H1 (cell line): ENCODE measurements around the gene ZNF358.

ENCODE experiments used
- ASH2L ChIP-seq: fragments of 200-600, 300-600 bp; sonication (generic); IDR thresholded peaks from one replicate; pipeline ENCODE4 v1.7.1; 2017; ENCODE audit warnings: low read length
- BACH1 ChIP-seq: IDR thresholded peaks from 2 replicates; pipeline ENCODE4 v1.6.1; 2012; ENCODE audit warnings: low read length, improper control_type of control experiment
- CBX8 ChIP-seq: fragments of 300-800, 300-1000 bp; sonication (generic); IDR thresholded peaks from 2 replicates; pipeline ENCODE4 v1.7.1; 2016; ENCODE audit warnings: low read depth, low read length, borderline replicate concordance
- CREB1 ChIP-seq: IDR thresholded peaks from 2 replicates; pipeline ENCODE4 v1.6.1; 2012; ENCODE audit warnings: inconsistent platforms
- EP300 ChIP-seq, 2 experiments: IDR thresholded peaks; 1 replicate in 1 of 2; 2 replicates in 1 of 2; pipeline ENCODE4 v1.6.1; 2011 to 2012; ENCODE audit warnings: low read depth in 2 of 2, low read length in 2 of 2, mild to moderate bottlenecking in 2 of 2, borderline replicate concordance in 1 of 2, inconsistent platforms in 1 of 2, moderate library complexity in 1 of 2
- POLR2A ChIP-seq, 2 experiments: IDR thresholded peaks; 1 replicate in 1 of 2; 2 replicates in 1 of 2; pipeline ENCODE4 v1.6.1; 2011; ENCODE audit warnings: low read depth in 2 of 2, low read length in 2 of 2, mild to moderate bottlenecking in 2 of 2; ENCODE audit errors: control extremely low read depth in 1 of 2
- POLR2AphosphoS5 ChIP-seq: IDR thresholded peaks from 2 replicates; pipeline ENCODE4 v1.6.1; 2011; ENCODE audit warnings: low read depth, low read length
- RAD21 ChIP-seq, 2 experiments: IDR thresholded peaks in 1 of 2; conservative IDR thresholded peaks in 1 of 2; 2 replicates each; pipeline ENCODE4 v1.6.1; 2011; ENCODE audit warnings: low read depth in 2 of 2, low read length in 2 of 2, improper control_type of control experiment in 1 of 2, inconsistent platforms in 1 of 2, mild to moderate bottlenecking in 1 of 2, moderate library complexity in 1 of 2
- SP1 ChIP-seq: IDR thresholded peaks from 2 replicates; pipeline ENCODE4 v1.6.1; 2011; ENCODE audit warnings: low read depth, low read length
- SP4 ChIP-seq: IDR thresholded peaks from 2 replicates; pipeline ENCODE4 v1.6.1; 2012; ENCODE audit warnings: low read length, inconsistent platforms
- USF2 ChIP-seq: IDR thresholded peaks from 2 replicates; pipeline ENCODE4 v1.6.1; 2011; ENCODE audit warnings: low read length, improper control_type of control experiment
- TF ChIP-seq, protein P1 (sequence below), 3 experiments: IDR thresholded peaks; 1 replicate in 2 of 3; 2 replicates in 1 of 3; pipeline versions ENCODE4 v1.5.1 to v1.6.1; 2011; ENCODE audit warnings: low read length in 3 of 3, mild to moderate bottlenecking in 3 of 3, inconsistent platforms in 2 of 3, low read depth in 1 of 3, moderate library complexity in 1 of 3; ENCODE audit not compliant: insufficient read depth in 1 of 3; ENCODE audit errors: control extremely low read depth in 1 of 3
- TF ChIP-seq, protein P2 (sequence below): IDR thresholded peaks from 2 replicates; pipeline ENCODE4 v1.6.1; 2012; ENCODE audit warnings: inconsistent platforms
- TF ChIP-seq, protein P3 (sequence below): IDR thresholded peaks from 2 replicates; pipeline ENCODE4 v1.6.1; 2012; ENCODE audit warnings: low read length, inconsistent platforms

DNA sequence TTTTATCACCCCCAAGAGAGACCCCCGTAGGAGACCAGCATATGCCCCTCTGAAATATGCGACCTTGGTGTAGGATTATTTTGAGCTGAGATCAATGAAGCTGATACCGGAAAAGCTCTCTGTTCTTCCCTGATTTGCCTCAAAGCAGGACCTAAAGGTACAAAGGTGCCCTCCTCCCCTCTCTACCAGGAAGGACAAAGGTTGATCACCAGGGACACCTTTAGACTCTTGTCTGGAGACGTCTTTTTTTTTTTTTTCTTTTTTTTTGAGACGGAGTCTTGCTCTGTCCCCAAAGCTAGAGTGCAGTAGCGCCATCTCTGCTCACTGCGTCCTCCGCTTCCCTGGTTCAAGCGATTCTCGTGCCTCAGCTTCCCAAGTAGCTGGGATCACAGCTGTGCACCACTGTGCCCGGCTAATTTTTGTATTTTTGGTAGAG, 26.3 kb upstream of the ZNF358 start:
- no peak for TF ChIP-seq ASH2L
- no peak for TF ChIP-seq CREB1
- TF ChIP-seq CBX8: no peak
- TF ChIP-seq, protein P1, sequence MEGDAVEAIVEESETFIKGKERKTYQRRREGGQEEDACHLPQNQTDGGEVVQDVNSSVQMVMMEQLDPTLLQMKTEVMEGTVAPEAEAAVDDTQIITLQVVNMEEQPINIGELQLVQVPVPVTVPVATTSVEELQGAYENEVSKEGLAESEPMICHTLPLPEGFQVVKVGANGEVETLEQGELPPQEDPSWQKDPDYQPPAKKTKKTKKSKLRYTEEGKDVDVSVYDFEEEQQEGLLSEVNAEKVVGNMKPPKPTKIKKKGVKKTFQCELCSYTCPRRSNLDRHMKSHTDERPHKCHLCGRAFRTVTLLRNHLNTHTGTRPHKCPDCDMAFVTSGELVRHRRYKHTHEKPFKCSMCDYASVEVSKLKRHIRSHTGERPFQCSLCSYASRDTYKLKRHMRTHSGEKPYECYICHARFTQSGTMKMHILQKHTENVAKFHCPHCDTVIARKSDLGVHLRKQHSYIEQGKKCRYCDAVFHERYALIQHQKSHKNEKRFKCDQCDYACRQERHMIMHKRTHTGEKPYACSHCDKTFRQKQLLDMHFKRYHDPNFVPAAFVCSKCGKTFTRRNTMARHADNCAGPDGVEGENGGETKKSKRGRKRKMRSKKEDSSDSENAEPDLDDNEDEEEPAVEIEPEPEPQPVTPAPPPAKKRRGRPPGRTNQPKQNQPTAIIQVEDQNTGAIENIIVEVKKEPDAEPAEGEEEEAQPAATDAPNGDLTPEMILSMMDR (IDR thresholded peaks at IDR 0.05; ENCODE audit: control extremely low read depth in 1 of 3, insufficient read depth in 1 of 3, low read depth in 1 of 3, low read length in 3 of 3): peak in 2 of 3 experiments; percentile 6 to 10; a peak in 2 of 4 replicates
- TF ChIP-seq EP300 (IDR thresholded peaks at IDR 0.05; ENCODE audit: borderline replicate concordance in 1 of 2, low read depth in 2 of 2, low read length in 2 of 2): no peak
- no peak for TF ChIP-seq POLR2A (IDR thresholded peaks at IDR 0.05; ENCODE audit: control extremely low read depth in 1 of 2, low read depth in 2 of 2, low read length in 2 of 2)
- TF ChIP-seq RAD21 (IDR thresholded peaks at IDR 0.05 in 1 of 2, conservative IDR thresholded peaks at IDR 0.05 in 1 of 2; ENCODE audit: low read depth in 2 of 2, low read length in 2 of 2): peak in 1 of 2 experiments; percentile 3; a peak in 1 of 4 replicates
- TF ChIP-seq, protein P2, sequence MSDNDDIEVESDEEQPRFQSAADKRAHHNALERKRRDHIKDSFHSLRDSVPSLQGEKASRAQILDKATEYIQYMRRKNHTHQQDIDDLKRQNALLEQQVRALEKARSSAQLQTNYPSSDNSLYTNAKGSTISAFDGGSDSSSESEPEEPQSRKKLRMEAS: no peak
- TF ChIP-seq SP4: no peak
- TF ChIP-seq USF2: no peak
- no peak for TF ChIP-seq POLR2AphosphoS5
- TF ChIP-seq, protein P3, sequence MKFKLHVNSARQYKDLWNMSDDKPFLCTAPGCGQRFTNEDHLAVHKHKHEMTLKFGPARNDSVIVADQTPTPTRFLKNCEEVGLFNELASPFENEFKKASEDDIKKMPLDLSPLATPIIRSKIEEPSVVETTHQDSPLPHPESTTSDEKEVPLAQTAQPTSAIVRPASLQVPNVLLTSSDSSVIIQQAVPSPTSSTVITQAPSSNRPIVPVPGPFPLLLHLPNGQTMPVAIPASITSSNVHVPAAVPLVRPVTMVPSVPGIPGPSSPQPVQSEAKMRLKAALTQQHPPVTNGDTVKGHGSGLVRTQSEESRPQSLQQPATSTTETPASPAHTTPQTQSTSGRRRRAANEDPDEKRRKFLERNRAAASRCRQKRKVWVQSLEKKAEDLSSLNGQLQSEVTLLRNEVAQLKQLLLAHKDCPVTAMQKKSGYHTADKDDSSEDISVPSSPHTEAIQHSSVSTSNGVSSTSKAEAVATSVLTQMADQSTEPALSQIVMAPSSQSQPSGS: no peak
- no peak for TF ChIP-seq BACH1
- no peak for TF ChIP-seq SP1
